ENCODE data around the gene PDGFRB.

The PDGFRB gene

GRCh38 chr5:150155258-150156026, at the start of gene PDGFRB:
PDGFRB (minus strand) TSS chr5:150155845; CDS start chr5:150137047, 18,798 bp downstream.
- DNase-seq, result peak; percentile 66

GRCh38 chr5:150204590-150204960, 48.9 kb upstream of the PDGFRB start:
- DNase-seq, result no peak

GRCh38 chr5:150203832-150204589, 48.4 kb upstream of the PDGFRB start:
- no peak for DNase-seq

GRCh38 chr5:150202501-150202900, 46.9 kb upstream of the PDGFRB start:
- DNase-seq, result no peak

GRCh38 chr5:150197476-150197875, 41.8 kb upstream of the PDGFRB start:
- no peak for DNase-seq

GRCh38 chr5:150196986-150197385, 41.3 kb upstream of the PDGFRB start:
- no peak for DNase-seq

GRCh38 chr5:150196514-150196913, 40.9 kb upstream of the PDGFRB start:
- no peak for DNase-seq

- DNase-seq, result no peak
Observed at GRCh38 chr5:150195736-150196485, 40.3 kb upstream of the PDGFRB start.

GRCh38 chr5:150192462-150192861, 36.8 kb upstream of the PDGFRB start:
- DNase-seq, result no peak

- DNase-seq, result no peak
Observed at GRCh38 chr5:150190987-150191386, 35.3 kb upstream of the PDGFRB start.

GRCh38 chr5:150190503-150190979, 34.9 kb upstream of the PDGFRB start:
- DNase-seq, result no peak

- no peak for DNase-seq
Observed at GRCh38 chr5:150189728-150190502, 34.3 kb upstream of the PDGFRB start, which contains the start of gene SLC6A7. SLC6A7 (plus strand) TSS chr5:150190062; CDS start chr5:150190328, 266 bp downstream.

- DNase-seq, result no peak
Observed at GRCh38 chr5:150189326-150189725, 33.7 kb upstream of the PDGFRB start.

GRCh38 chr5:150188146-150188842, 32.6 kb upstream of the PDGFRB start:
- DNase-seq, result no peak

- no peak for DNase-seq
Observed at GRCh38 chr5:150186897-150187296, 31.3 kb upstream of the PDGFRB start.

- no peak for DNase-seq
Observed at GRCh38 chr5:150186137-150186536, 30.5 kb upstream of the PDGFRB start.

GRCh38 chr5:150184990-150185912, 29.6 kb upstream of the PDGFRB start:
- no peak for DNase-seq

- no peak for DNase-seq
Observed at GRCh38 chr5:150184006-150184405, 28.4 kb upstream of the PDGFRB start.

GRCh38 chr5:150183436-150183835, 27.8 kb upstream of the PDGFRB start:
- DNase-seq, result no peak

GRCh38 chr5:150182774-150183173, 27.1 kb upstream of the PDGFRB start:
- DNase-seq, result no peak
